IPS DF 4.7 (cell line): ENCODE results near the gene PDE4D.

Experiments
- DNase-seq: peaks from one replicate; pipeline ENCODE4 v3.0.0-alpha.2; 2013; ENCODE audit warnings: low spot score; ENCODE audit errors: extremely low read depth

The PDE4D gene

DNA sequence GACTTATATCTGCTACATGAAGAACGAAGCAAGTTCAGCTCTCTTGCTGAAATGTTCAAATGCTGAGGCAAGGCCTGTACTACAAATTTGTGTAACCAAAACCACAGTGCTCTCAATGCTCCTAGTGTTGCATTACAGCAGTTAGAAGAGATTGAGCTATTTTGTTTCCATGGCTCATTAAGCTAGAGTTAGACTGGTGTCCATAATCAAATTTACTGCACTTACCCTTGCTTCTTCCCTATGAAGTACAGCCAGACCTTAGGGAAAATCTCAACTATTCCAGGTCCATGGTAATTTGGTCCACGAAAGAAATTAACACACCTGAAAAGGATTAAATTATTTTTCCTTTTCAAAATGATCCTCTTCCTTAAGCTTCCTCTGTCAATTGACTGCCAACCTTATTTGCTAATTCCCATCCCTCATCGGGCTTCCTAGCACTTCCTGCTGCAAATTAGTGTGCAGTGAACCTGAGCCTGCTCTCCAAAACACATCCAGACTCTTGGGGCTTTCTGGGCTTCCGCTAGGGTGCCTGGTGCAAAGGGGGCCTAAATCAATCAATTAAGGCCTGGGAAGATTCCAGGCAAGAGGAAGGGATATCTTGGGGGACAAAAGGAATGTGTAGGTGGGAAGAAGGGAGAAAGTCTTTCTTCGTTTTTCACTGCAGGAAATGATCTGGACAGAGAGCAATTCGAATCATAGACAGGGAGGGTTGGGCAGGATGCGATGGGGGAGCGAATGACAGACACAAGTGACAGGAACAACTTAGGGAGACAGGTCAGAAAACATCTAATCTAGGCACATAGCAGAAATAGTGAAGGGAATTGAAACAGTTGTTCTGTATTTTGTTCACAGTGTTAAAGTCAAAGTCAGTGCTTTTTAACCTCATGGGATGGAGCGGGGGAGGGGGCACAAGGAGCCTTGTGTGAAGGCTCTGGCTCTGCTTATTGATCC lies 768.2 kb downstream of the PDE4D start:
- DNase-seq = no peak

DNA sequence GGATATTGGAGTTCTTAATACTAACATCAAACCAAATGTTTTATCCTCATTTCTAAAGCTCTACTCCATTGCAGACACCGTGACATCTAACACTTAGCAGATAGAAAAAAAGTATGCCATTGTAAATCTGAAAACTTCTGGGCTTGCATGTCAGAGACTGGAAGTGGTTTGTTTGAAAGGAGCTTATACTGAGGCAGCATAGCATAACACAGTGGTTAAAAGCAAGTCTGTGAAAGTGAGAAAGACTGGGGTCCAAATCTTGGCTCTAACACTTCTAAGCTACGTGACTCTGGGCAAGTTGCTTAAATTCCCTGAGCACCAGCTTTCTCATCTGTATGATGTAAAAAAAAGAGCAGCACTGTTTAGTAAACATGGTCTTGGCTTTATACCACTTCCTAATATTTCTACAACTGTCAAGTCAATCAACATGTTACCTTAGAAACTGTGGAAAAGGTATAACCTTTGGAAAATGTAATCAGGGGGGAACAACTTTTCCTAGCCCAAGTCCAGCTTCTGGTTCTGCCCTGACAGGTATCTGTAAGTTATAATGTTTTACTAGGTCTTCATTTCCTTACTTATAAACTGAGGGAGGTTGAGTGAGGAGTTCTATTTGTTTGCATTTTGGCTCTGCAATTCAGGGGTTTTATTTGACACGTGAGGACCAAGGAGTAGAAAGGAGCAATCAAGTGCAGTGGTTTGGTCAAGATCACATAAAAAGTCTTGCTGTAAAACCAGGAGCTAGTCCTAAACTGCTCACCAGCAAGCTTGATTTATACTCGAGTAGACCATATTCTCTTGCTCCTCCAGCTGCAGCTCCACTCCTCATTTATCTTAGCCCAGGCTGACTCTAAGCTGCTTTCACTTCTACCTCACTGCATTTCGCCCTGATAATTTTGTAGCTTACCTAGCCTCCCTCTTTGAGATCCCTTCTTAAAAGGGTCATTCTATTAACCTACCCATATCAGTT lies 769.6 kb downstream of the PDE4D start:
- no peak for DNase-seq

DNA sequence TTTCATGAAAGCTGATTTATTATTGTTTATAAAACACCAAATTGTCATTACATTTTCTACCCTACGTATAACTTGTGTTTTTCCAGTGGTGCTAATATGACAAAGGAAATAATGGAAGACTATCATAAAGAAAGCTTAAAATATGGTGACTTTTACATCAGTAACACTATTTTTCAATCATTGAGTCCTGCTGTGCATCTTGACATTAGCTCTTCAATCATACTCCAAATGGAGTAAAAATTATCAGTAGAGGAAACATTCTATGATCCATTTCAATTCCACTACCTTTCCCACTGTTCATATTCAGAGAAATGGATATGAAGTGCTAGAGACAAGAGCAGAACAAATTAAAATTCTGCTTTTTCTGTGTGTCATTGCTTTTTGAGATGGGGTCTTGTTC lies 774.0 kb downstream of the PDE4D start:
- no peak for DNase-seq

DNA sequence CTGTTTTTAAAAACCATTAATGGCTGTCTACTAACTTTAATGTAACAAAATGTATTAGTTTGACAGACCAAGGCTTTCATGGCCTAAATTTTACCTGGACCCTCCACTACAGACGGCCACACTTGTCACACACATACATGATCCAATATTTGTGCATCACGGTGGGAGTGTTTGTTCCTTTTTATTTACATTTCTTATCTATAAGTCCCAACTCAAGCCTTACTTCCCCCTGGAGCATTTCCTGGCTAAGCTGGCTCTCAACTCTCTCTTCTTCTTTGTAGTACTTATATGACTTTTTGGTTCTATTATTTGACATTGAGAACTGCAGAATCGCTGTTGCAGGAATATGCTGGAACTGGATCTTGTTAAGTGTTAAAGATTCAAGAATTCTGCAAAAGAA lies 776.2 kb downstream of the PDE4D start:
- DNase-seq = no peak

DNA sequence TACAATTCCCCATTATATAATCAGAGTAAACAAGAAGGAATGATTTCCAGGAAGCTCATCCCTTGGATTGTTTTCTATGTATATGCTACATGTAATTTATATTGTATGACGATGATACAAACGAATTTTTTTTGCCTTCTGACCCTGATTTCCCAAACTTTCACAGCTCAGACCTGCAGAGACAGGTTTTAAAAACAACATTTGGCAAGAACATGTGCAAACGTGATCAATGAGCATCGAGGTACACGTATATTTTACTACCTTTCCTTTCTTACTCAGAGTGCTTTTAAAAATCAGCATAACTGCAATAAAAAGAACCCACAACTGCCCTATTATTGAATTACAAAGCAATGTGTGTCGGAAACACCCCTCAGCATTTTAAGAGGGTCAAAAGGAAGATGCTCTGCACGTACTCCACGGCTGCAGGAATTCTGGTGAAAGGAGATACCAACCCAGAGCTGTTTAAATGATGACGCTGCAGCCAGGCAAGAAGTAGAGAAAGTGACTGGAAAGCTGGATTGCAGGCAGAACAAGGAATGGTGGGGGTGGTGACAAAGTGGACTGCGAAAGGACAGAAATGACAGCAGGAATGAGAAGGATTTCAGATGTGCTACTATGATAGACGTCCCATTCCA lies 777.2 kb downstream of the PDE4D start:
- no peak for DNase-seq

DNA sequence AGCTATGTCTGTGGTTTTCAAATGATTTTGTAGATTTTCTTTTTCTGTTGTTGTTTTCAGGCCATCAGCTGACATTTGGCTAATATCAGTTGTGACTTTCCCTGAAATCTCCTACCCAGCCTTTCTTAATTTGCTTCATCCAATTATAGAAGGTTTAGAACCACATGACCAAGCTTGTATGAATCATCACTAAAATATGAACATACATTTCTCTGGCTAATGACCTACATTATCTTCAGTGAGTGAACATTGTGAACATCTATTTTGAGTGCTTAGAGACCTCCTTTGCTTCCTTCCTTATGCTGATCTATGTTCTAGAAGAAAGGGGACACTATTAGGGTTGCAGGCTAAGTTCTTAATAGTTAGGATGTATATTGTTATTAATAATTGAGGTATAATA lies 778.2 kb downstream of the PDE4D start:
- no peak for DNase-seq

DNA sequence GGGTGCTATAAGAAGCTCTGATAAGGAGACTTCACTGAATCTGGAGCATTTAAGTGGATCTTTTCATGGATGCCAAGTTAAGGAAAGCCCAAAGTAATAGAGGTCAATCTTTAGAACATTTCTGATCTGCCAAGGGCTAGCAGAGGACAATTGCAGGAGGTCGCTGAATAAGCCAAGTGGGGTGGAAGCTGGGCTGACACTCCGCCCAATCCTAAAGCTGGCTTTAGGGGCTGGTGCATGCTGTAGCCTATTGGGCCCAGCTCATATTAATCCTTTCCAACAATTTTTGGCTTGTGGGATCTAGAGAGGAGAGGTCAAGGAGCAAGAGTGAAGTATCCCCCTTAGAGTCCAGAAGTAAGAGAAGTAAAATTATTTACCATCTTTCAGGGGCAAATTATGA lies 784.1 kb downstream of the PDE4D start:
- no peak for DNase-seq

DNA sequence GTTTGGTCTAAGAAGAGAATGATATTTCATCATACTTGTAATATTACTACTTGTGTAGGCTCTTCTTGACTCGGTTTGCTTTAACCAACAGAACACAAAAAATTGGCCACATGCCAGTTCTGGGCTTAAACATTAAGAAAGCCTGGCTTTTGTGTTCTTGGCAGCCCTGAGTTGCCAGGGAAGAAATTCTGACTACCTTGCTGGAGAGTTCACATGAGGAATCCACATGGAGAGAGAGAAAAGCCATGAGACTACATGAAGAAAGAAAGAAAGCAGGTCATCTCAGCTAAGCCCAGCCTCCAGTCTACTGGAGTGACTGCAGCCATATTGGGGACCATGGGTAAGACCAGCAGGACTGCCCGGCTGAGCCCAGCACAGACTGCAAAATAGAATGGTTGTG lies 785.8 kb downstream of the PDE4D start:
- DNase-seq = no peak

DNA sequence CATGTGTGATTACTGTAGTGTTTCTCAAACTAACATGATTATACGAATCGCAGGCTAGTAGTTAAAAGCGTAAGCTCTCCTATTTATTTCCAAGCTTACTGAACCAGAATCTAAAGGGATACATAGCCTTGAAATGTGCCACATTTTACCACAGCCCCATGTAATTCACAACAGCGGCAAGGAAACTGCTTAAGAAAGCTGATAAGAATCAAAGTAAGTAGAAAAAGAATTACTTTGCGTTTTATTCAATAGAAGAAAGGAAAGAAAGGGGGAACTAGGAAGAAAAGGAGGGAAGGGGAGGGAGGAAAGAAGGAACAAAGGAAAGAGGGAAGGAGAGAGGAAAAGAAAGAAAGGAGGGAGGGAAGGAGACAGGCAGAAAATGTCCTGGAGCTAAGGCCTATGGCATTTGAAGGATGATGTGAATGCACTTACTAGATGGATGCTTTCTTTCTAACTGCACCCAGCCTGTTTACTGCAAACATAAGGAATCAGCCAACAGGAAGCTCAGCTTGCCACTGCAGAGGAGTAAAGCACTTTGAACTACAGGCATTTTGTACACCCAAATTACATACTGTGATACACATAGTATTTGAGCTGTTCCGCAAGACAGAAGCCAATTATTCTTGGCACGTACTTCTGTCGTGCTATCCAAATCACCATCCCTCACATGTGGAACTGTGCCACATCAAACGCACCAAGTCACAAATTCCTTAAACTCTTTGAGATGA lies 789.0 kb downstream of the PDE4D start:
- DNase-seq = no peak

DNA sequence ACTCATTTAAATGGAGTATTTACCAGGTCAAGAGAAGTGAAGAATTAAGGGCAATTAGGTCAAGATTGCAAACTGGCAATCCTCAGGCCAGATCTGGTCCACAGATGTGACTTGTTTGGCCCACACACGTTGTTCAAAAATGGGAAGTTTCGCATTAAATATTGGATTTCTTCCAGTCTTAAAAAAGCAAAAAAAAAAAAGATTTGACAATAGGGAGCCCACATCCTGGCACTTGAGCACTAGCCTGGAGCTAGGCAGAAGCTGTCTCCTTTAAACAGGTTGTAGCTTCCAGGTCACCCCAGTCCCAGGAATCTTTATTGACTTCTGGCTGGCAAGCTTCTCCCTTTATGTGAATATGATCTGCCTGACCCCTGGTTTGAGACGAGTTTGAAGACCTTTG lies 790.2 kb downstream of the PDE4D start:
- no peak for DNase-seq

DNA sequence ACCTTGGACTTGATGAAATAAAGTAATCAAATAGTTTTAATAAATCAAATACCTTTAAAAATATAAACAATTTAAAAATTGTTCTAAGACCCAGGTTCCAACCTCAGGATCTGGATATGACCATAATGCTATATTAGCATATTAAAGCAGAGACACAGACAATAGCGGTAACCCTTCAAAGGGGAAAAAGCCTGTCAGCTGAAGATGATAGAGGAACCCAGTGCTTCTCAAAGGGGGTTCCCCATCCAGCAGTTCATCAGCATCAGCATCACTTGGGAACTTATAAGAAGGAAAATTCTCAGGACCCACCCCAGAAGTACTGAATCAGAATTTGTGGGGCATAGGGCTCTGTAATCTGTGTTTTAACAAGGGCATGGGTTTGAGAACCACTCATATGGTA lies 791.1 kb downstream of the PDE4D start:
- DNase-seq = no peak

DNA sequence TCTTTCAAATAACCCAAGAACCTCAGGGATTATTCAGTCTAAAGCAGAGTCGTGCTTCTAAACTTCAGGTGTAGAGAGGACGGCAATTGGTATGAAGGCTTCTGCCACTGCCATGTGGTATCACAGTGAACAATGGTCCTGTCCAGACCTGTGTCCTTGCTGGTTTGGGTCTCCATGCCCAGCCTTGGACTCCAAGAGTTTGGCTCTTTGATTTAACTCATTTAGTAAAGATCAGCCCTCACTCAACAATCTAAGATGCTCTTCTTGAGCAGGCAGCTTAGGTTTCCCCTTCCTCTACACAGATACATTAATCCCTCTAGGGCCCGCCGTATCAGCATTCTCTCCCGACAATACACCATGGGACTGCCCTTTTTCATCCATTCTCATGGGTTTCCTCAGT lies 792.7 kb downstream of the PDE4D start:
- DNase-seq = no peak

DNA sequence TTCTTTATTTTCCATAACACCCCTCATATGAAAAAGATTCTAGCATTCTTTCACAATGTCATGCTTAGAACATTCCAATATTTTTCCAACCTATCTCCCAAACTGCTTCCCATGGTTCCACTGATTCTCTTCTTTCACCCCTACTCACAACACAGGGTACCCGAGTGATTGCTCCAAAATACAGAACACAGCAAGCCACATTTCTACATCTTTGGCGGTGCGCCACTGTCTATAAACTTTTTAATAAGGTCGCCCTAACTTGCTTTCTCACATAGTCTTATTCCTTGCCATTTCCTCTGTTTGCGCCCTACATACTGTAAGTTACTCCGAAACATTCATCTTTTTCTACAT lies 793.6 kb downstream of the PDE4D start:
- no peak for DNase-seq

DNA sequence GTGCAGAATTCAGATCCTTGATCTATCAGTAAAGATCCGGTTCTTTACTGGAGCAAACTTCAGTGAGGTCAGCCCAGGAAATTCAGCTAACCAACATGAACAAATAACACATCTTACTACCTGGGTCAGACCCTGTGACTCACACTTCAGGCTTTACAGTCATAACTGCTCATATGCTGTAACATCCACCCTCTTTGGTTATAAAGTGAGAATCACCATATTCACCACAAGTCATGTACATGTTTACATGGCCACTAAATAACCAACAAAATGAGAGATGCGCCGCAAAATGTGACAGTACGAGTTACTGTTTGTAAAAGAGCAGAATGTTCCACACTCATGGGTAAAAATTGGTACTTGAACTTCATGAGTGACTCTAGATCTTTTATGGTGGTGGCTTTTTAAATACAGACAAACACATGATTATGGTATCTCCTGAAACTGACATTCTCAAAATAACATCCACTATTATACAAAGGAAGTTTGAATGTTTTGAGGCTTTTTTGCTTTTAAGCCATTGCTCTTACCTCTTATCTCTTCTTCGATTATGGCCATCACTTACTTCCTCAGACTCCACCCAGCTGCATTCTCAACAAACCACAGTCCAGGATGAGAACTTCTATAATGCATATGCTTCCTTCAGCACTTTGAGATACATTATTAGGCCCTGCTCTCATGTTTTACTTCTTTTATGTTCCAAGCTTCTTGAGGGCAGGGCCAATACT lies 794.1 kb downstream of the PDE4D start:
- DNase-seq = no peak

DNA sequence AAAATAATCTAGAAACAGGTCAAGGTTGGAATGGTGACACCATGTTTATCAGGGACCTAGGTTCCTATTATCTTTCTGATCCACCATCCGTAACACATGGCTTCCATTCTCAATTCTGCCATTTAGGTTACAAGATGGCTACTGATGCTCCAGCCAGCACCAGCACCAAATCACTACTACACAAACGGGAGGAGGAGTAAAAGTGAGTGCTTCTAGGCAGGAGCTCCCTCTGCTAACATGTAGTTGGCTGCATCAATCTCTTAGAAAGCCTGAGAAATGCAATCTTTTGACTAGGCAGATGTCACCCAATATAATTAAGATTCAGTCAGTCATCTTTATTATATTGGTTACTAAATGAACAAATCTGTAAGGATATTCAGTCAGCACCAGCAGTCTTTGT lies 794.8 kb downstream of the PDE4D start:
- no peak for DNase-seq

DNA sequence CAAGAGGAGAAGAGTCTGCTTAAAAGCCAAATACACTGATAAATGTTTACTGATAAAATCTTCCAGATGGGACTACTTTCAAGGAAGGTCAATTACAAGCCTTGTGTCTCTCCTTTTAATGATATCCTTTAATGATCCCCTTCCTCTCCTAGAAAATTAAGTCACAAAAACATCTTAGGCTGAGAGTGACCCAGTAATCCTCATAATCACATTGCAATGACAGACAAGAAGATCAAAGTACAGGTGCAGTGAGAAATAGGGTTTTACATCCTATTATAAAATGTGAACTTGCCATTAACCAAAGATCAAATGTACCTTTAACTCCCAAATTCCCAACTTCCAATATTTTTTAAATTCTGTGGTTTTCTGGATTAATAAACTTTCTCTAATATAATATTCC lies 795.8 kb downstream of the PDE4D start:
- no peak for DNase-seq

DNA sequence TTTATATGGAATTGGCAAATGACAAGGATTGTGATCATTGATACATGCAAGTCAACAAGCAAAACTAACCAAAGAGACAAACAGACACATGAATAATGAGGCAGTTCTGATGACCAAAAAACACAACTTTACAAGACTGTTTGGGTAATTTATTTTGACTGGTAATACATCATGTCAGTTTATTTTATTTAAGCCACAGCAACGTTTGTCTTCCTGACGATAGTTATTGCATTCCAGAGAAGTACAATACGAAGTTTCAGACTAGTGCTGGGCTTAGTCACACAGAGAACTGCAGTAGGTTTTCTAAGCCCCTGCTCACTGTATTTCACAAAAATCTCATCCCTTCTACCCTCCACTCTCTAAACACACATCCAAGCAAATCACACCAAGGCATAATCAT lies 796.4 kb downstream of the PDE4D start:
- no peak for DNase-seq

DNA sequence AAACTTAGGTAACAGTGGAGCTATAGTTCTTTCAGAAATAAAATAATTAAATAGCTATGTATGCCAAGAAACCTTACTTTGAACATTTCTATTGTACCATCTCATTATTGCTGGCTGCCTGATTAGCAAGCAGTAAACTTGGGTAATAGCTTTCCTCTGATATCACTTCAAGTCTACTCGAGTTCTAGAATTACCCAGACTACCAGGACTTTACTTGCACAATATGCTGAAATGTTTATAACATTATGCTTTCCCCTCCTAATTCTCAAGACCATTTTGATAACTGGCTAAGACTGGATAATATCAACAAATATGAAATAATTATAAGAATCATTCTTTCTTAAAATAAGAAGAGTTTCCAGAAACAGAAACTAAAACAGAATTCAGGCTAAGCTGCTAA lies 798.0 kb downstream of the PDE4D start:
- no peak for DNase-seq

DNA sequence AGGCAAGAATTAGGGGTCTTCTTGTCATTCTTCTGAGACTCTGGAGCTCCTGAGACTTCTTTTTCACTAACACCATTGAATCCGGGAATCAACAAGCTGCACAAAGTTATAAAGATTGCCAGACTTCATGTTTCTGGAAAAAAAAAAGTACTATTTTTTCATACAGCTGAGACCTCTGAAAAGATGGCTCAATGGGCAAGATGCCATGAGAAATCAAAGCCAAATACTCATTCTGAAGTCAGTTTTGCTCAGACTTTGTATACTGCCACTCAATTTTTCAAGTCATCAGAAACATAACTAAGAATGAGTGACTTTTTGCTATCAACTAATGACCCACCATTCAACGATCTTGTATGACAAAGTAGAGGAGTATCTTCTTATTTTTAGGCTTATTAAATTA lies 798.7 kb downstream of the PDE4D start:
- DNase-seq = no peak

DNA sequence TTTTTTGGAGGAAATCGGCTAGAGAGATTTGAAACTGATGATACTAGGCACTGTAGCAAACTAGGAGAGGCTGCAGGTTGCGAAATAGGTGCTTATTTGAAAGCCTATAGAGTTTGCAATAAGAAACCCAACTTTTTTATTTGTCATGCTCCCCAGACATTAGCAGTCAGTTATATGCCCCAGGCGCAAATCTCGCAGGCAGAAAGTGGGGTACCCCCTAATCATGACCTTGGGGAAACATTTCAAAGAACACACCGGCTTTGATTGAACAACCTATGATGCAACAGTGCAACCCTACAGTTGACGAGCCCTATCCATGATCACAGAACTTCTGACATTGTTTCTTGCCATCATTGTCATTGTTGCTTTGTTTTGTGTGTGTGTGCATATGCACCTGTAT lies 800.2 kb downstream of the PDE4D start:
- DNase-seq = no peak

DNA sequence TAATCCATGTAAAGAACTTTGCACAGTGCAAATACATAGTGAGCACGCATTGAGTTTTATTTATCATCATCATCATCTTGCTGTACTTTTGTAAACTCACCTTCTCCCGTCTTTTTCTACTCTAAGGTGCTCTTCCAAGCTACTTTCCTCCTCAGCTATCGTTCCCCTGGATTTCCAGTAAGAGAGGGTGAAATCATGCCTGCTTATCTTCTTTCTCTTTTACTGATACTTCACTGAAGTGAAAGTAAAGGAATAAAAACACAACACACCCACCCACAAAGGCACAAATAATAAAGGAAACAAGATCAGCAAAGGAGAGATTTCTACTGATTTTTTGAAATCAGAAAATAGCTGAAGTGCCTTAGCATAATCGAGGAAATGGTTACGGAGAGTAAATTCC lies 800.8 kb downstream of the PDE4D start:
- no peak for DNase-seq
